ENCODE data around the gene TLR5. TPM values are rescaled to one million over a fixed set of nuclear protein-coding genes. Genes with fewer than 3 reads are reported as not detected.

TLR5 gene
- total RNA-seq, 2 donors from 2014 or later, result 8.2 to 10.1 TPM

DNA sequence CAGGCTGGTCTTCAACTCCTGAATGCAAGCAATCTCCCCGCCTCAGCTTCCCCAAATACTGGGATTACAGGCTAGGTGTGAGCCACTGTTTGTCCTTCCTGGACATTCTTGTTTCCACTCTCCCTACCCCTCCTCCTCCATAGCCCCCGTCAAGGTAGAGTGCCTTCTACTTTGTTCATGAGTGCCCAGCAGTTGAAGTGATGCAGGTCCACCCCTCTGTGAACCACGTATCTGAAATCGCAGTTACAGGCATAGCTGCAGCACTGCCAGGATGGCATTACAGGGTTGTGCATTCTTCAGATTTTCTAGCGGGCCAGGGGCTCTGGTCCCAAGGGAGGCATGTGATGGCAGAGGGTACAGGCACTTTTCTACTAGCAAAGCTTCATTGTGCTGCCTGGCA, 7.4 kb upstream of the TLR5 start:
- H3K4me3 ChIP-seq, result no peak overlapping the region
- intact Hi-C loops (cut with DNase I), result no loop called here
- H3K27me3 ChIP-seq, result no peaks in the 10 kb centered on the region
- 89 to 100% methylated on average over 5 of the region's 5 CpGs for WGBS, 2 donors
- H3K36me3 ChIP-seq (replicated peaks in 1 of 2; ENCODE audit: insufficient read depth in 1 of 2, low read depth in 2 of 2), result no peaks in the 10 kb centered on the region
- no peaks in the 10 kb centered on the region for H3K9me3 ChIP-seq
- no peaks in the 10 kb centered on the region for H3K4me1 ChIP-seq
- DNase-seq (no peak), ATAC-seq (no peak)
- TF ChIP-seq, protein P1, sequence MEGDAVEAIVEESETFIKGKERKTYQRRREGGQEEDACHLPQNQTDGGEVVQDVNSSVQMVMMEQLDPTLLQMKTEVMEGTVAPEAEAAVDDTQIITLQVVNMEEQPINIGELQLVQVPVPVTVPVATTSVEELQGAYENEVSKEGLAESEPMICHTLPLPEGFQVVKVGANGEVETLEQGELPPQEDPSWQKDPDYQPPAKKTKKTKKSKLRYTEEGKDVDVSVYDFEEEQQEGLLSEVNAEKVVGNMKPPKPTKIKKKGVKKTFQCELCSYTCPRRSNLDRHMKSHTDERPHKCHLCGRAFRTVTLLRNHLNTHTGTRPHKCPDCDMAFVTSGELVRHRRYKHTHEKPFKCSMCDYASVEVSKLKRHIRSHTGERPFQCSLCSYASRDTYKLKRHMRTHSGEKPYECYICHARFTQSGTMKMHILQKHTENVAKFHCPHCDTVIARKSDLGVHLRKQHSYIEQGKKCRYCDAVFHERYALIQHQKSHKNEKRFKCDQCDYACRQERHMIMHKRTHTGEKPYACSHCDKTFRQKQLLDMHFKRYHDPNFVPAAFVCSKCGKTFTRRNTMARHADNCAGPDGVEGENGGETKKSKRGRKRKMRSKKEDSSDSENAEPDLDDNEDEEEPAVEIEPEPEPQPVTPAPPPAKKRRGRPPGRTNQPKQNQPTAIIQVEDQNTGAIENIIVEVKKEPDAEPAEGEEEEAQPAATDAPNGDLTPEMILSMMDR (IDR thresholded peaks at IDR 0.05), result no peak
- no peak for TF ChIP-seq POLR2A (IDR thresholded peaks at IDR 0.05)
- H3K27ac ChIP-seq, result no peak overlapping the region

DNA sequence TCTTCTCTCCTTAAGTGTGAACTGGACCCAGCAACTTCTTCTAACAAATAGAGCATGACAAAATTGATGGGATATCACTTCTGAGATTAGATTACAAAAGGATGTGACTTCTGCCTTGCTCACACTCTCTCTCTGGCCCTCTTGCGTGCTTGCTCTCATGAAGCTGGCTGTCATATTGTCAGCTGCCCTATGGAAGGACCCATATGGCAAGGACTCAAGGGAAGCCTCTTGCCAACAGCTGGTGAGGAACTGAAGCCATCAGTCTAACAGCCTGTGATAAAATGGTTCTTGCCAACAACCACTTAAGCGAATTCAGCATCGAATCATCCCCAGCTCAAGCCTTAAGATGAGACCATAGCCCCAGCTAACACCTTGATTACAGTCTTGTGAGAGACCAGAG, 4.8 kb upstream of the TLR5 start:
- no peak for DNase-seq
- Histone ChIP-seq H3K4me3 (no peak overlapping the region), H3K36me3 (replicated peaks in 1 of 2; ENCODE audit: insufficient read depth in 1 of 2, low read depth in 2 of 2) (no peaks in the 10 kb centered on the region), H3K9me3 (no peaks in the 10 kb centered on the region), H3K27ac (no peak overlapping the region), H3K27me3 (no peaks in the 10 kb centered on the region), H3K4me1 (peaks cover 18% of the 10 kb centered on the region)
- TF ChIP-seq POLR2A (IDR thresholded peaks at IDR 0.05), result no peak
- TF ChIP-seq, protein P1 (IDR thresholded peaks at IDR 0.05), result no peak
- no peak for ATAC-seq
- intact Hi-C loops (cut with DNase I), result no loop called here
- 86 to 88% methylated on average over 3 of the region's 3 CpGs for WGBS, 2 donors

- no peak overlapping the region for H3K4me3 ChIP-seq
- TF ChIP-seq, protein P1 (IDR thresholded peaks at IDR 0.05), result no peak
- TF ChIP-seq POLR2A (IDR thresholded peaks at IDR 0.05), result no peak
- DNase-seq (no peak), ATAC-seq (no peak)
- no peaks in the 10 kb centered on the region for H3K36me3 ChIP-seq (replicated peaks in 1 of 2; ENCODE audit: insufficient read depth in 1 of 2, low read depth in 2 of 2)
- no peaks in the 10 kb centered on the region for H3K27me3 ChIP-seq
- intact Hi-C loops (cut with DNase I), result no loop called here
- H3K4me1 ChIP-seq, result peaks cover 22% of the 10 kb centered on the region
- 87 to 93% methylated on average over 2 of the region's 2 CpGs for WGBS, 2 donors
- H3K9me3 ChIP-seq, result no peaks in the 10 kb centered on the region
- no peak overlapping the region for H3K27ac ChIP-seq
Observed at GRCh38 chr1:223147409-223147808, 4.4 kb upstream of the TLR5 start.

DNA sequence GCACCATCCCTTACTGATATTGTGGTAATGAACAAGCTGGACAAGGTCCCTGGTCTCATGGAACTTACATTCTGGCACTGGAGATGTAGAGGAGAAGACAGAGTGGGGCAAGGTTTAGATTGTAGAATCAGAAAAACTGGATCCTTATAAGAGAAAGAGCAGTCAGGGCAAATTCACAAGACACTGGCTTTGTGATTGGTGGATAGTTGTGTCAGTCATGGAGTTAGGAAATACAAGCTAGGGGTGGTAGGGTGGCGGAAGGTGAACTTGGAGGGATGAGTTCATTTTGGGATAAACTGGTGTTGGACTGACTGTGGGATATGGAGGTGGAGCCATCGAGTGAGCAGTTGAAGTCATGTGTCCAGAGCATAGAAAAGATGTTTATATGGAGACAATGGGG, 3.7 kb upstream of the TLR5 start:
- Histone ChIP-seq H3K36me3 (replicated peaks in 1 of 2; ENCODE audit: insufficient read depth in 1 of 2, low read depth in 2 of 2) (no peaks in the 10 kb centered on the region), H3K4me1 (peaks cover 28% of the 10 kb centered on the region), H3K9me3 (no peaks in the 10 kb centered on the region), H3K27ac (no peak overlapping the region), H3K27me3 (no peaks in the 10 kb centered on the region), H3K4me3 (no peak overlapping the region)
- intact Hi-C loops (cut with DNase I), result no loop called here
- TF ChIP-seq POLR2A (IDR thresholded peaks at IDR 0.05), result no peak
- TF ChIP-seq, protein P1 (IDR thresholded peaks at IDR 0.05), result no peak
- no peak for DNase-seq
- 86 to 96% methylated on average over 2 of the region's 2 CpGs for WGBS, 2 donors
- ATAC-seq, result no peak

DNA sequence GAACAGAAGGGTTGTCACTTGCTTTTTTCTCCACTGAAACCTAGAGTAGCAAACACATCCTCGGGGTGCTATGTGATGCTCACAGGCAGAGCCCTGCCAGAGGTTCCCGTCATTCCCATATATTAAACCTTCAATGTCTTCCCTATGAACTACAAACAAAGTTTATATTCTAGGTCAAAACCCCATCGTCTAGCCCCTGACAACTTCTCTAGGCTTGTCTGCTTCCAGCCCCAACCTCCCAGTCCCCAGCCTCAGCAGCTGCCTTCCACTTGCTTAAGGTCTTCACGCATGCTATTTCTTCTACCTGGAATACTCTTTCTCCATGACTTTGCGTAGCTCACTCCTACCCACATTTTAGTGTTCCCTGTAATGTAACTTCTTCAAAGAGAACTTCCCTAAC, 1.9 kb upstream of the TLR5 start:
- H3K36me3 ChIP-seq (replicated peaks in 1 of 2; ENCODE audit: insufficient read depth in 1 of 2, low read depth in 2 of 2), result no peaks in the 10 kb centered on the region
- H3K27ac ChIP-seq, result no peak overlapping the region
- no peaks in the 10 kb centered on the region for H3K27me3 ChIP-seq
- intact Hi-C loops (cut with DNase I), result no loop called here
- H3K4me1 ChIP-seq, result peaks cover 41% of the 10 kb centered on the region
- DNase-seq (no peak), ATAC-seq (no peak)
- WGBS, 2 donors, result 85 to 91% methylated on average over 5 of the region's 5 CpGs
- no peaks in the 10 kb centered on the region for H3K9me3 ChIP-seq
- TF ChIP-seq POLR2A (IDR thresholded peaks at IDR 0.05), result no peak
- TF ChIP-seq, protein P1 (IDR thresholded peaks at IDR 0.05), result no peak
- H3K4me3 ChIP-seq, result no peak overlapping the region

Measured in body of pancreas (tissue), 4 donors.